Astrocyte (in vitro differentiated cells and primary cell): ENCODE results near the gene TMEM161B.

Experiments used
- EZH2 ChIP-seq: IDR thresholded peaks from 2 replicates; pipeline ENCODE4 v1.6.1; 2012; ENCODE audit warnings: mild to moderate bottlenecking, low read length, inconsistent platforms; ENCODE audit not compliant: insufficient read depth
- TF ChIP-seq, protein P1 (sequence below): IDR thresholded peaks from 2 replicates; pipeline ENCODE4 v1.5.1; 2011; ENCODE audit warnings: low read depth, mild to moderate bottlenecking, inconsistent platforms, low read length, moderate library complexity; ENCODE audit not compliant: insufficient read depth

DNA sequence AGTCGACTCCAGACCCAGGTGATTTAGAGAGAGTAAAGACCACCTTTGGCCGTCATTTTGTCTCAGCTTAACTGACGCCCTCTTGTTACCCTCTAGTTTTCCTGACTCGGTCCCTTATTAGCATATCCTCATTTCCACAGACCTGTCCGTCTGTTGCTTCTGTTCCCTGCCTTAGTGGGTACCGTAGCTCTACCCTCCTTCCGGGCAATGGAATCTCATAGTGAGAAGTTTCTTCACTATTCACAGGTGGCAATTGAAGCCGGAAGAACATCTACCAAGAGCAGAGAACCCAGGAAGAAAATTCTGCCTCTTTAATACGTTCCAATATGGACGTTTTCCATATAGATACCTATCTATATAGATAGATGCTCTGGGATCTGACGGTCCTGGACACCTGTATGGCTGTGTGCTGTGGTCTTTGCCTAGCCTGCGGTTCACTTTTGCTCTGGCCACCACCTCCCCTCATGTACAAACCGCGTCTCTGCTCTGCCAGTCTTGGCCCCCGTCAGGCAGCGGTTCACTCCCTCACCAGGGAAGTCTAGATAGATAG is 652 bp upstream of the TMEM161B start:
- TF ChIP-seq, protein P1, sequence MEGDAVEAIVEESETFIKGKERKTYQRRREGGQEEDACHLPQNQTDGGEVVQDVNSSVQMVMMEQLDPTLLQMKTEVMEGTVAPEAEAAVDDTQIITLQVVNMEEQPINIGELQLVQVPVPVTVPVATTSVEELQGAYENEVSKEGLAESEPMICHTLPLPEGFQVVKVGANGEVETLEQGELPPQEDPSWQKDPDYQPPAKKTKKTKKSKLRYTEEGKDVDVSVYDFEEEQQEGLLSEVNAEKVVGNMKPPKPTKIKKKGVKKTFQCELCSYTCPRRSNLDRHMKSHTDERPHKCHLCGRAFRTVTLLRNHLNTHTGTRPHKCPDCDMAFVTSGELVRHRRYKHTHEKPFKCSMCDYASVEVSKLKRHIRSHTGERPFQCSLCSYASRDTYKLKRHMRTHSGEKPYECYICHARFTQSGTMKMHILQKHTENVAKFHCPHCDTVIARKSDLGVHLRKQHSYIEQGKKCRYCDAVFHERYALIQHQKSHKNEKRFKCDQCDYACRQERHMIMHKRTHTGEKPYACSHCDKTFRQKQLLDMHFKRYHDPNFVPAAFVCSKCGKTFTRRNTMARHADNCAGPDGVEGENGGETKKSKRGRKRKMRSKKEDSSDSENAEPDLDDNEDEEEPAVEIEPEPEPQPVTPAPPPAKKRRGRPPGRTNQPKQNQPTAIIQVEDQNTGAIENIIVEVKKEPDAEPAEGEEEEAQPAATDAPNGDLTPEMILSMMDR: no peak
- no peak for TF ChIP-seq EZH2
